Ovary (tissue), 3 donors: Measurements from ENCODE around the gene DCAF11.

Source experiments
- EP300 ChIP-seq: sonication (generic); formaldehyde crosslinking; IDR thresholded peaks from one replicate; pipeline ENCODE4 v1.6.1; 2017; ENCODE audit warnings: antibody characterized with exemption
- POLR2A ChIP-seq: fragments of 450-650 bp; IDR thresholded peaks from one replicate; pipeline ENCODE4 v1.6.1; 2017; ENCODE audit warnings: antibody characterized with exemption, mild to moderate bottlenecking, moderate library complexity
- TF ChIP-seq, protein P1 (sequence below), 3 donors: fragments of 450-650 bp in 2 of 3; fragments of 200-600 bp in 1 of 3; IDR thresholded peaks; one replicate each; pipeline versions ENCODE4 v1.5.1 to v1.8.0; 2016 to 2022; ENCODE audit warnings: antibody characterized with exemption in 3 of 3, mild to moderate bottlenecking in 1 of 3
- donor health status: DM: no; HTN: no; CAD: no.

DNA sequence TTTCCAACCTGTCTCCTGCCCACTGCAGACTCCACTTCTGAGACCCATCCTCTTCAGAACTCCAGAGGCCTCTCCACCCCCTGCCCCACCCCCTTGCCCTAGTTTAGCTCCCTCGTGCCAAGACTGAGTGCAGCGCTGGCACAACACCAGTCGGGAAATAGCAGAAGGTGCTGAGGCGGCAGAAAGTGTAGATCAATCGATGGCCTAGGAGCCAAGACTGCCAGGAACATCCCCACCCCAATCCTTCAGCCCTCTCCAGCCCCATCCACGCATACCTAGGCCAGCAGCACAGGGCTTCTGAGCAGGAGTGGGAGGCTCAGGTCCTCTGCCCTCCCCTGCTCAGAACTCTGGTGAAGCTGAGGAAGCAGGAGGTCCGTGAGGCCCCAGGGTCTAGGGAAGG, 42.1 kb upstream of the DCAF11 start:
- TF ChIP-seq, protein P1, sequence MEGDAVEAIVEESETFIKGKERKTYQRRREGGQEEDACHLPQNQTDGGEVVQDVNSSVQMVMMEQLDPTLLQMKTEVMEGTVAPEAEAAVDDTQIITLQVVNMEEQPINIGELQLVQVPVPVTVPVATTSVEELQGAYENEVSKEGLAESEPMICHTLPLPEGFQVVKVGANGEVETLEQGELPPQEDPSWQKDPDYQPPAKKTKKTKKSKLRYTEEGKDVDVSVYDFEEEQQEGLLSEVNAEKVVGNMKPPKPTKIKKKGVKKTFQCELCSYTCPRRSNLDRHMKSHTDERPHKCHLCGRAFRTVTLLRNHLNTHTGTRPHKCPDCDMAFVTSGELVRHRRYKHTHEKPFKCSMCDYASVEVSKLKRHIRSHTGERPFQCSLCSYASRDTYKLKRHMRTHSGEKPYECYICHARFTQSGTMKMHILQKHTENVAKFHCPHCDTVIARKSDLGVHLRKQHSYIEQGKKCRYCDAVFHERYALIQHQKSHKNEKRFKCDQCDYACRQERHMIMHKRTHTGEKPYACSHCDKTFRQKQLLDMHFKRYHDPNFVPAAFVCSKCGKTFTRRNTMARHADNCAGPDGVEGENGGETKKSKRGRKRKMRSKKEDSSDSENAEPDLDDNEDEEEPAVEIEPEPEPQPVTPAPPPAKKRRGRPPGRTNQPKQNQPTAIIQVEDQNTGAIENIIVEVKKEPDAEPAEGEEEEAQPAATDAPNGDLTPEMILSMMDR (IDR thresholded peaks at IDR 0.05): no peak
- TF ChIP-seq EP300: no peak
- no peak for TF ChIP-seq POLR2A
